Tibial nerve (tissue), 4 donors: ENCODE data around the gene YES1. TPM values are rescaled to one million over a fixed set of nuclear protein-coding genes. Genes with fewer than 3 reads are reported as not detected.
"Not testable (repeated sequence)": the region's sequence is repeated elsewhere in the genome, so short reads cannot be mapped to it uniquely, and the experiment has no call there.

Source experiments
- DNase-seq, 2 donors: peaks; one replicate each; pipeline ENCODE4 v3.0.0-alpha.2; 2019; ENCODE audit warnings: low spot score in 2 of 2
- H3K27ac ChIP-seq, 4 donors: fragments of 200-600 bp; sonication (generic) in 3 of 4; one replicate each; pipeline ENCODE4 v1.5.1; 2017 to 2019; ENCODE audit warnings: mild to moderate bottlenecking in 1 of 4
- H3K27me3 ChIP-seq, 2 donors: fragments of 200-600 bp; sonication (generic) in 1 of 2; one replicate each; pipeline versions ENCODE4 v1.5.1 to v1.6.0; 2017 to 2019
- H3K36me3 ChIP-seq, 3 donors: fragments of 200-600 bp; sonication (generic); one replicate each; pipeline ENCODE4 v1.5.1; 2018 to 2019
- H3K4me1 ChIP-seq, 4 donors: fragments of 200-600 bp; sonication (generic) in 3 of 4; one replicate each; pipeline ENCODE4 v1.5.1; 2017 to 2019
- H3K4me3 ChIP-seq, 4 donors: fragments of 200-600 bp; sonication (generic) in 3 of 4; one replicate each; pipeline ENCODE4 v1.5.1; 2017 to 2019; ENCODE audit warnings: mild to moderate bottlenecking in 1 of 4, moderate library complexity in 1 of 4
- H3K9me3 ChIP-seq, 4 donors: fragments of 200-600 bp; sonication (generic) in 3 of 4; one replicate each; pipeline ENCODE4 v1.5.1; 2017 to 2019
- CTCF ChIP-seq, 5 experiments: fragments of 200-600 bp in 3 of 5; fragments of 450-650 bp in 2 of 5; sonication (generic) in 3 of 5; IDR thresholded peaks; one replicate each; pipeline ENCODE4 v1.5.1; 2016 to 2019; ENCODE audit warnings: antibody characterized with exemption in 5 of 5, mild to moderate bottlenecking in 3 of 5, moderate library complexity in 2 of 5
- EP300 ChIP-seq, 2 donors: sonication (generic); formaldehyde crosslinking; IDR thresholded peaks; one replicate each; pipeline ENCODE4 v1.6.1; 2017; ENCODE audit warnings: antibody characterized with exemption in 2 of 2, mild to moderate bottlenecking in 1 of 2
- POLR2A ChIP-seq, 2 donors: fragments of 450-650 bp; IDR thresholded peaks; one replicate each; pipeline ENCODE4 v1.6.1; 2017; ENCODE audit warnings: antibody characterized with exemption in 2 of 2, mild to moderate bottlenecking in 2 of 2, moderate library complexity in 2 of 2
- WGBS, 2 donors: methylation state at CpG; one replicate each; pipeline ENCODE4 v1.1.5; 2018; 5-methylcytosine and 5-hydroxymethylcytosine counted together
- total RNA-seq, 4 donors: library from RNA; depleted of rRNA; stranded (reverse); fragments of >200 nt; gene quantifications; one replicate each; pipeline ENCODE4 v1.1.0, GENCODE V29; 2016

YES1 gene
- total RNA-seq, 4 donors from 2014 or later = 47.5 to 73.0 (median 59.1) TPM

DNA sequence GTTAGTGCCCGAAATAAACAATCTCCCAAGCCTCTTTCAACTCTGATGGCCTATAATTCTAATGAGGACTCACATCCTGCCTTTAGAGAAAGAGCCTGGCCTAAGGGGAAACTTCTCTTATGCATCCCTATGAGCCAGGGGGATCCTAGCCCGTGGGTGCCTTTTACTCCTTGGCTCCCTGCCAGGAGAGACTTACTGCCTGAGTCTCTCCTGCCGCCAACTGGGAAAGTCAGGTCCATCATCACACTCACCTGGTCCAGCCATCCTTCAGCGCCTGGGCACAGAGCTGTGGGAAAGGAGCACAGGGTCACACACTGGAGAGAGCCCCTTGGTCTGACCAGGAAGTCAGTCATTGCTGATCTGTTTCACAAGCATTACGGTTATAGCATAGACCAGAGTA, 123.7 kb downstream of the YES1 start:
- Histone ChIP-seq H3K4me1 (no peaks in the 10 kb centered on the region), H3K27ac (no peak overlapping the region), H3K4me3 (no peak overlapping the region), H3K9me3 (no peaks in the 10 kb centered on the region), H3K36me3 (peaks cover 0 to 61% (median 2%) of the 10 kb centered on the region in 3 donors), H3K27me3 (no peaks in the 10 kb centered on the region)
- no peak for DNase-seq
- 69 to 88% methylated on average over 4 to 5 of the region's 5 CpGs for WGBS, 2 donors
- TF ChIP-seq EP300 (IDR thresholded peaks at IDR 0.05) (no peak), CTCF (IDR thresholded peaks at IDR 0.05) (no peak), POLR2A (IDR thresholded peaks at IDR 0.05) (no peak)

DNA sequence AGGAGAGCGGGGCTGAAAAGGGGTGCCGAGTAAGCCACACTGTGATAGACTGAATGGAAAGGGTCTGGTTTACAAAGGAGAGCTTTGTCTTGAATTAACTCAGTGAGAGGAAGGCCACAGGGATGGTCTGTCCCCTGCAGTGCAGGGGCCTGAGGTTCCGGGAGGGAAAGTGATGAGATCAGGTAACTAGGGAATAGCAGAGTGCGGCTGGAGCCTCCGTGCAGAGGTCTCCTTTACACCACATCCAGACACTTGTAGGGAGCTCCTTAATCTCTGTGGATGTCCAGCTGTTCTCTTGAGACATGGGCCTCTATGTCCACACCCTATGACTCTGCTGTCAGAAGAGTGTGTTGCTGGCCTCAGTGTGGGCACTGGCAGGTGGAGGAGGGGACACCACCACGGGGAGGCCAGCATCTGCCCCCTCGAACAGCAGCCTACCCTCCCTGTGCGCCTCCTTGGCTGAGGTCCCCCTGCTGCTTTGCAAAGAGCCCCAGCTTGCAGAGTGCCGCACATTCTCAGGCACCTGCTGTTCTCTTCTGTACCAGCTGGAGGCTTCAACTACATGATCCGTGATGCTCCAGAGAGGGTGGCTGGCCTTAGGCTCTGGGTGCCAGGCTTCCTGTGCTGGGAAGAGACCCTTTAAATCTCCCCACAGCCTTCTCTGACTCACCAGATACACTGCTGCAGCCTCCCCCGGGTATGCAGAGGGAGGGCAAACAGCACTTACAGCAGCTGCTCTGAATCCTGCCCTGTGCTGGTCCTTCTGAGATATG, 125.5 kb downstream of the YES1 start:
- no peak for DNase-seq
- WGBS, 2 donors = 70 to 71% methylated on average over 10 to 11 of the region's 11 CpGs
- peaks cover 0 to 61% (median 2%) of the 10 kb centered on the region in 3 donors for H3K36me3 ChIP-seq
- TF ChIP-seq EP300 (IDR thresholded peaks at IDR 0.05) (no peak), CTCF (IDR thresholded peaks at IDR 0.05) (no peak), POLR2A (IDR thresholded peaks at IDR 0.05) (no peak)
- H3K27ac ChIP-seq = no peak overlapping the region
- no peak overlapping the region for H3K4me3 ChIP-seq
- H3K4me1 ChIP-seq = no peaks in the 10 kb centered on the region
- no peaks in the 10 kb centered on the region for H3K27me3 ChIP-seq
- H3K9me3 ChIP-seq = no peaks in the 10 kb centered on the region

DNA sequence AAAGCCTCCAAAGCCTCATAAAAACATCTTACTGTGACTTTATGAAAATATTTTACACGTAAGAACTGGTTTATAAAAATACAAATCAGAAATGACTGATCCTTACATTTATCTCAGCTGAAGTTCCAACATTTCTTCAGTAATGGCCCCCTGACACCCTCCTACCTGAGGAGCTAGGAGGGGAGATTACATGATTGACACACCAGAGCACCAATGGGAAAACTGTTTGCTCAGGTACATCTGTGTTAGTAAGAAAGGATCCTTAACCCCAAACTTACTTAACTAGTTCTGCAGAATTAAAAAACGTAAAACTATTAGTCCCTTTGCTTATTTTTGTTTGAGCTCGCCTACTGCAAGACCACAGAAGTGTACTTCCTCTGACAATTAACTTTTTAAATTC, 126.6 kb downstream of the YES1 start:
- H3K9me3 ChIP-seq = no peaks in the 10 kb centered on the region
- 89 to 92% methylated on average over 3 of the region's 3 CpGs for WGBS, 2 donors
- peaks cover 0 to 57% (median 2%) of the 10 kb centered on the region in 3 donors for H3K36me3 ChIP-seq
- no peak overlapping the region for H3K27ac ChIP-seq
- no peaks in the 10 kb centered on the region for H3K27me3 ChIP-seq
- no peak overlapping the region for H3K4me3 ChIP-seq
- TF ChIP-seq POLR2A (IDR thresholded peaks at IDR 0.05) = no peak
- no peak for TF ChIP-seq EP300 (IDR thresholded peaks at IDR 0.05)
- no peak for TF ChIP-seq CTCF (IDR thresholded peaks at IDR 0.05)
- DNase-seq = no peak
- H3K4me1 ChIP-seq = no peaks in the 10 kb centered on the region

DNA sequence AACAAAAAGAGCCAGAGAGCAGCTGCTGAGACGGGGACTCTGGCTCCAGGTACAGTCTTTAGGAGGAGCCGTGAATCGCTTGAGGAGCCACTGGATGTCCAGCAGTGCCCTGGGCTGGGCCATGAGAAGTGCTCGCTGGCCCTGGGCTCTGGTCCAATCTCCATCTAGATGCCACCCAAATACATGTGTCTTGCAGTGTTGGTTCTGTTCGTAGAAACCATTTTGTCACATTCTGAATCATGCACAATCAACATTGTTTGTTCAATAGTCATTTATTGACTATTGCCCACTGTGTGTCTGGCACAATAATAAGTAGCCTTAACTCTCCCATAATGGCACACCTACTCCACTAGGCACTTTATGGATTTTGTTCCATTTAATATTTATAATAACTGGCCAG, 128.5 kb downstream of the YES1 start:
- peaks cover 0 to 73% (median 2%) of the 10 kb centered on the region in 3 donors for H3K36me3 ChIP-seq
- no peaks in the 10 kb centered on the region for H3K4me1 ChIP-seq
- DNase-seq = no peak
- TF ChIP-seq EP300 (IDR thresholded peaks at IDR 0.05) (no peak), CTCF (IDR thresholded peaks at IDR 0.05) (no peak), POLR2A (IDR thresholded peaks at IDR 0.05) (no peak)
- 80 to 84% methylated on average over 5 of the region's 5 CpGs for WGBS, 2 donors
- H3K9me3 ChIP-seq = no peaks in the 10 kb centered on the region
- H3K4me3 ChIP-seq = no peak overlapping the region
- H3K27me3 ChIP-seq = no peaks in the 10 kb centered on the region
- H3K27ac ChIP-seq = no peak overlapping the region

DNA sequence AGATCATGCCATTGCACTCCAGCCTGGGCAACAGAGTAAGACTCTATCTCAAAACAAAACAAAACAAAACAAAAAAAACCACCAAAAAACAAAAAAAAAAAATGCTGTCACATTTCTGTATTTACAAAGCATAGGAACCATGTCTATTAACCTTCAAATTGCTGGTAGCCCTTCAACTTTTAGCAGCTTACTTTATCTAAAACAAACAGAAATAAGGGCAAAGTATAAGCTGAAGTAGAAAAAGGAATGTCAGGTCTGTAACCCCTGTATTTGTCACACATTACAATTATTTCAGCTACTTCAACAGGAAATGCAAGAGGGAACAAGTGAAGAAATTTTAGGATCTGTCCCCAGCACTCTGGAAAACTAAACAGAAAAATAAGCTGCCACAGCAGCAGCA, 129.2 kb downstream of the YES1 start:
- H3K4me1 ChIP-seq = no peaks in the 10 kb centered on the region
- H3K4me3 ChIP-seq = no peak overlapping the region
- no peak for DNase-seq
- no peaks in the 10 kb centered on the region for H3K27me3 ChIP-seq
- no peaks in the 10 kb centered on the region for H3K9me3 ChIP-seq
- peaks cover 0 to 80% (median 2%) of the 10 kb centered on the region in 3 donors for H3K36me3 ChIP-seq
- H3K27ac ChIP-seq = no peak overlapping the region
- TF ChIP-seq POLR2A (IDR thresholded peaks at IDR 0.05) = no peak
- no peak for TF ChIP-seq EP300 (IDR thresholded peaks at IDR 0.05)
- no peak for TF ChIP-seq CTCF (IDR thresholded peaks at IDR 0.05)

DNA sequence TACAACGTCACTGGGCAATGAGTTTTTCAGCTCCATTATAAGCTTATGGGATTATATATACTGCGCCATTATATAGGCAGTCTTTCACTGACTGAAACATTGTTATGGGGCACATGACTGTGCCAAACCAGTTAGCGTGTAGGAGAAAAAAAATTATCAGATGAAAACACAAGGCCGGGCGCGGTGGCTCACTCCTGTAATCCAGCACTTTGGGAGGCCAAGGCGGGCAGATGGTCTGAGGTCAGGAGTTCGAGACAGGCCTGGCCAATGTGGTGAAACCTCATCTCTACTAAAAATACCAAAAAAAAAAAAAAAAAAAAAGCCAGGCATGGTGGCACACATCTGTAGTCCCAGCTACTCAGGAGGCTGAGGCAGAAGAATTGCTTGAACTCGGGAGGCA, 129.6 kb downstream of the YES1 start:
- not testable (repeated sequence) for H3K27ac ChIP-seq, H3K4me3 ChIP-seq, H3K27me3 ChIP-seq, DNase-seq, H3K9me3 ChIP-seq, H3K4me1 ChIP-seq
- 92 to 96% methylated on average over 9 of the region's 9 CpGs for WGBS, 2 donors
- peaks cover 0 to 80% (median 2%) of the 10 kb centered on the region in 3 donors for H3K36me3 ChIP-seq
